OCI-M2 (cell line): ENCODE measurements around the gene TRPV2.
"Not testable (repeated sequence)": the region's sequence is repeated elsewhere in the genome, so short reads cannot be mapped to it uniquely, and the experiment has no call there.

Experiments used
- DNase-seq: peaks from one replicate; lab custom pipeline; 2025; ENCODE audit not compliant: unreplicated experiment; lab: John Stamatoyannopoulos, UW

The TRPV2 gene

GRCh38 chr17:16415031-16415924 lies at the start of gene TRPV2:
TRPV2 (plus strand) TSS chr17:16415571; CDS start chr17:16417669, 2,098 bp downstream.
- no peak for DNase-seq

GRCh38 chr17:16371742-16372141 lies 43.6 kb upstream of the TRPV2 start:
- no peak for DNase-seq

GRCh38 chr17:16374146-16374938 lies 41.0 kb upstream of the TRPV2 start:
- no peak for DNase-seq

- no peak for DNase-seq
Measured at GRCh38 chr17:16377941-16378341, 37.4 kb upstream of the TRPV2 start.

GRCh38 chr17:16378636-16379282 lies 36.6 kb upstream of the TRPV2 start:
- DNase-seq = no peak

- DNase-seq = no peak
Measured at GRCh38 chr17:16379654-16380053, 35.7 kb upstream of the TRPV2 start.

GRCh38 chr17:16380640-16381495 lies 34.5 kb upstream of the TRPV2 start, which contains the start of gene UBB:
UBB (plus strand) TSS chr17:16381091; CDS start chr17:16381908, 817 bp downstream.
- peak; percentile 66 for DNase-seq

GRCh38 chr17:16381496-16381820 lies 33.9 kb upstream of the TRPV2 start:
- DNase-seq = no peak

GRCh38 chr17:16383216-16383615 lies 32.2 kb upstream of the TRPV2 start:
- DNase-seq = no peak

- no peak for DNase-seq
Measured at GRCh38 chr17:16383772-16384287, 31.5 kb upstream of the TRPV2 start.

GRCh38 chr17:16384557-16384956 lies 30.8 kb upstream of the TRPV2 start:
- DNase-seq = no peak

- DNase-seq = not testable (repeated sequence)
Measured at GRCh38 chr17:16386126-16386507, 29.3 kb upstream of the TRPV2 start.

- no peak for DNase-seq
Measured at GRCh38 chr17:16391451-16391850, 23.9 kb upstream of the TRPV2 start.

- DNase-seq = not testable (repeated sequence)
Measured at GRCh38 chr17:16392491-16392890, 22.9 kb upstream of the TRPV2 start.

GRCh38 chr17:16395887-16396286 lies 19.5 kb upstream of the TRPV2 start:
- not testable (repeated sequence) for DNase-seq

- DNase-seq = not testable (repeated sequence)
Measured at GRCh38 chr17:16396693-16397092, 18.7 kb upstream of the TRPV2 start.

GRCh38 chr17:16398270-16399267 lies 16.8 kb upstream of the TRPV2 start:
- no peak for DNase-seq

- DNase-seq = not testable (repeated sequence)
Measured at GRCh38 chr17:16403847-16404246, 11.5 kb upstream of the TRPV2 start.
